ENCODE measurements around the gene ITGB2.
"Not testable (repeated sequence)": the region's sequence is repeated elsewhere in the genome, so short reads cannot be mapped to it uniquely, and the experiment has no call there.

The ITGB2 gene

DNA sequence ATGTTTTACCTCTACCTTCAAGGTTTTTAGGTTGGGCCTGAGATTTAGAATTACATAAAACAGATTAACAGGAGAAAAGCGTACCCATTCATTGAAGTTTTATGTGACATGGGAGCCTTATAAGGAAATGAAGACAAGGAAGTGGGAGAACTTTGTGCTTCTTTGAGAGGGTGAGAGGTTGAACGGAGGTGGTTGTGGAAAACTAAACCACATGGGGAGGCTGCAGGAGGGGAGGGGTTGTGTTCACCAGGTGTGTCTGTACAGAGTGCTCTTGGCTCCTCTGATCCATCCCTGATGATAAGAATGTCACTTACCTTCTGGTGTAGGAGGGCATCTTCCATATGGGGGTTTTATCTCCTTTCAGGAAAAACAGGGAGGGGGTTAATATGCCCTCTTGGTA lies 21.9 kb upstream of the ITGB2 start:
- no peak for DNase-seq (ENCODE audit: low read depth in 1 of 2, low spot score in 1 of 2)

DNA sequence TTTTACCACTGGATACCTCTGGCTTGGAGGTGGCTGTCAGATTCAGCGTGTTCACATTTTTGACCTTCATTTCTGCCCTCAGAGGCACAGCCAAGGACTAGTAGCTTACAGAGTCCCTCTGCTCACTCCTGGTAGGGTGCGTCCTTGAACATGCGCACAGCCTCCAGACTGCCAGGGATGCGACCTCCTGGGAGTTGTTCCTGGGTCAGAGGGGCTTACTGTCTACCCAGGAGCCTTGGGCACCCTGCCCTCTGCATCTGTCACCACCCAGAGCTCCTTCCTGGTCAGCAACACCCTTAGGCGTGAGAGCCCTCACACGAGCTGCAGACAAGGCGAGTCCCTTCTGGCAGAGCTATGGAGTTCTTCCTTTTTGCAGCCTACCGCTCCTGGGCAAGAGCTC lies 20.9 kb upstream of the ITGB2 start:
- no peak for DNase-seq (ENCODE audit: low read depth in 1 of 2, low spot score in 1 of 2)

DNA sequence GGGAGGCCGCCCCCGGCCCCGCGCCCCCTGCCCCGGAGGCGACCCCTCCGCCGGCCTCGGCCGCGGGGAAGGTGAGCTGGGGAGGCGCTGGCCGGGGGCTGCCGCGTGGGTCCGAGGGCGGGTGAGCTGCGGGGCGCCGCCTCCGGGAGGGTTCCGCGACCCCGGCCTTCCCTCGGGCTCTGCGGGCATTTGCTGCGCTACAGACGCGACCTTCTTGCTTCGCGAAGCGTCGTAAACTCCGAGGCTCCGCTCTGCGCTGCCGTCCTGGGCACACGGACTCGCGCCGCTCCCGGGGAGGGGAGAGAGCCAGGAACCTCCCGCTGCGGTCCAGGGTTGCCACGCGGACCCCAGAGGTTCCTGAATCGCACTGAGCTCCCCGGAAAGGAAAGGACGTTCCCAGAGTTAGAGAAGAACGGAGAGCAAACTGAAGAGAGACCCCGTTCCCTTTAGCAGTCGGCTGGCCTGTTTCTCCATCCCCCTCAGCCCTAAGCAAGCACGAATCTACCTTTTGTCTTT lies 19.5 kb upstream of the ITGB2 start:
- no peak for DNase-seq (ENCODE audit: low read depth in 1 of 2, low spot score in 1 of 2)

DNA sequence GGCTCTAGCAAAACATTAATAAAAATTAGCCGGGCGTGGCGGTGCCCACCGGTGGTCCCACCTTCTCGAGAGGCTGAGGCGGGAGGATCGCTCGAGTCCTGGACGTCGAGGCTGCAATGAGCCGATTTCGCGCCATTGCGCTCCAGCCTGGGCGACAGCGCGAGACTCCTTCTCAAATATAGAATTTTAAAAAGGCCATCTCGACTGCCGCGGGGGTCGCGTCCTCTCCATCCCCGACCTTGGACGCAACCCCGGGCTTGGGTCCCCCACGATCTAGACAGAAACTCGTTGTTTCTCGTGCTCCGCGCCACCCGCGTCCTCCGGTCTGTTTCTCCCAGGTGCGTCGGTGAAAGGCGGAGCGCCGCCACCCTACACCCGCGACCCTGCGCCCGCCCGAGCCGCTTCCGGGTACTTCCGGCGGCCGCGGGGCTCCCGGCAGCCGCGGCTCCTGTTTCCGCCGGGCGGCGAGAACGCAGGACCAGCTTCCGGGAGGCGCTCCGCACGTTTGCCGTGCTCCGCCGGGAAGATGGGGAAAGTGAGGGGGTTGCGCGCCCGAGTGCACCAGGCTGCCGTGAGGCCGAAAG lies 18.9 kb upstream of the ITGB2 start, which contains the start of gene SLX9:
Gene SLX9 (plus strand): TSS at position 498 of the 584 bp plus-strand sequence. CDS start 29 bp downstream, at position 527.
- peak; percentile 69 to 80 for DNase-seq (ENCODE audit: low read depth in 1 of 2, low spot score in 1 of 2)

DNA sequence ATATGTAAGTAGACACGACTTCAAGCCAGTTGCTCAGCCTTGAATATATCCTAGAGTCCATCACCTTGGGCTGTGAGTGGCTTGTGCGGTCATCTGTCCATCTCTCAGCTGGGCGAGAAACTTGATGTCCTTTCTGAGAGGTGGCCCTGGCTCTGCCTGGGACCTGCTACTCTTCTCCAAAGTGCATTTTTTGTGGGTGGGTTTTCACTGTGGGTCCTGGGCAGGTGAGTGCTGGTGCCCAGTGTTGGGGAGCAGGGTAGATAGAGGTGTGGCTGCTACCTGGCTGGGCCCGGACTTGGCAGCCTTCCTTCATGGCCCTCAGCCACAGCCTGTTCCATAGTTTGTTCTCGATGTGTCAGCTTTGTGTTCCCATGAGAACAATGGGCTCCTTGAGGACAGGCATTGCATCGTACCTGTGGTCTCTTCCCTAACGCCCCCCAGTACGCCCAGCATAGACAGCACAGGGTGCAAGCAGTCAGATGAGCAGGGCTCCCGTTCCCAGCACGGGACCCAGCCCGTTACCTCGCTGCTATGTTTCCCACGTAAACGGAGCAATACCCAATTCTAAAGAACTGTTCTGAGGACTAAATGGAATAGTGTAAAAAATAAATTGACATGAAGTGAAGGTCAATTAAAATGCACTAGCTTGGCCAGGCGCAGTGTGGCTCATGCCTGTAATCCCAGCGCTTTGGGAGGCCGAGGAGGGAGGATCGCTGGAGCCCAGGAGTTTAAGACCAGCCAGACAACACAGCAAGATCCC lies 18.3 kb upstream of the ITGB2 start:
- DNase-seq (ENCODE audit: low read depth in 1 of 2, low spot score in 1 of 2), result no peak

DNA sequence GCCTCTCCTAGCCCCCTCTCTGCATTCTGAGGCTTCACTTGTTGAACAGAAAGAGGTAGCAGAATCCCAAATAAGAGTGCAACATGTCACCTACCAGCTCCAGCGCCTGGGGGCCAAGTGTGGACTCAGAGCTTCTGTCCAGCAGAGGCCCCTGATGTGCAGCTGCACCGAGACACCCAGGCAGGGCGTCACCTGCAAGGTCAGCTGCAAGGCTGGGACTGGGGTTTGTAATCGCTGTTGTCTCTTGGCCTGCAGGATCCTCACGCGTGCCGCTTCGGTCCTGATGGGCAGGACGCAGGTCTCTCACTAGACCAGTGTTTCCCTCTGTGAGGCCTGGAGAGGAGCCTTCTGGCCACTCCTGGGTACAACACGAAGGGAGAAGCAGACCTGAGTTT lies 14.8 kb upstream of the ITGB2 start:
- no peak for DNase-seq (ENCODE audit: low read depth in 1 of 2, low spot score in 1 of 2)

DNA sequence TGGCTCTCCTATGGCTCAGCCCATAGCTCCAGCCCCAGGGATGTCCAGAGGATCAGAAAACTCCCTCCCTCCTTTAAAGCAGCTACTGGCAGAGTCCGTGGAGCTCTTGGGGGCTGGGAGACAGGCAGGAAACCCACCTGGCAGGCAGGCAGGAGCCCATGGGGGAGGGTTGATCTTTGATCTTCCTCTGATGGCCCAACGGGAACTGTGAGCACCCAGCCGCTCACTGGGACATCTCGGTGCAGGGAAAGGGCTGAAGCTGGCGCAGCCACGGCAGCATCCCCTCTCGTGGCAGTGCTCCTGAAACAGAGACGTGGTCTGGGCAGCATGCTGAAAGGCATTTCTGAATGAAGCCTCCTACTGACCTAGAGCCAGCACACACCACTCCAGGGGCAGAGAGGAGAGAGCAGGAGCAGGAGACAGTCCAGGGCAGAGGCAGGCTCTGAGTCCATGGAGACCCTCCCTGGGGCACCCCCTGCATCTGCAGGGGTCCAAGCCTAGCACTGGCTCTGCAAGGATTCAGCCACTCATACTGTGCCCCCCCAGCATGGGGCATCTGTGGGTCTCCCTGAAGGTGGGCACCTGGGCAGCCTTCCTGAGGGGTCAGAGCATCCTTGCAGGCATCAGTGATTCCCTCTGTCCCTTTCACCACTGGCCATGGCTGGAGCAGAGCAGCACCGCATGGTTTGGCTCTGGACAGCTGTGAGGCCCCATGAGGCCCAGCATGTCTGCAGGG lies 14.3 kb upstream of the ITGB2 start:
- DNase-seq (ENCODE audit: low read depth in 1 of 2, low spot score in 1 of 2), result no peak

DNA sequence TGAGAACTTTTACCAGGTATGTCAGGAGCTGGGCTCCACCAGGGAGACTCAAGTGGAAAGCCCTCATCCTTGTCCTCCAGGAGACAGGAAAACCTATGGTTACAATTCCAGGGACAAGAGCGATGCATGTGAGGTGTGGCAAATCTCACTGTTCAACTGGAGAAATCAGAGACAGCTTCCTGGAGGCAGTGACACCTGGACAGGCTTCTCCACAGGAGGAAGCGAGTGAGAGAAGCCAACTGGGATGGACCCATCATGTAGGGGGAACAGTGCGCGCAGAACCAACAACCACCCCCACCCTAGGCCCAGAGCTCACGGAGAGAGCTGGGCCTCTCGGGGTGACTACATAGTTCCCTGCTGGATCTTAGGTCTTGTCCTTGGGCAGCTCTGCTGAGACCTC lies 13.6 kb upstream of the ITGB2 start:
- DNase-seq (ENCODE audit: low read depth in 1 of 2, low spot score in 1 of 2), result no peak

DNA sequence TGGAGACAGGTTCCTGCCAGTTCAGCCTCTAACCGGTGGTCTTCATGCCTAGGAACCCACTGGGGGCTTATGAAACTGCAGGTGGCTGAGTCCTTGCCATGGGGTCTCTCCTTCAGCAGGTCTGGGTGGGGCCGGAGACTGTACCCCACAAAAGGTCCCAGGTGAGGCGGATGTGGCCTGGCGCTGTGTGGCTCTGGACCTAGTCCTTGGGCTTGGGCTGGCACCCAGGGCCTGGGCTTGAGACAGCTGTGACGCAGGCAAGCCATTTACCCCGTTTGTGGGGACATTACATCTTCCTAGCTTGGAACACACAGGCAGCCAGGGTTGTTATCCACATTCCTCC lies 13.2 kb upstream of the ITGB2 start:
- DNase-seq (ENCODE audit: low read depth in 1 of 2, low spot score in 1 of 2), result no peak

DNA sequence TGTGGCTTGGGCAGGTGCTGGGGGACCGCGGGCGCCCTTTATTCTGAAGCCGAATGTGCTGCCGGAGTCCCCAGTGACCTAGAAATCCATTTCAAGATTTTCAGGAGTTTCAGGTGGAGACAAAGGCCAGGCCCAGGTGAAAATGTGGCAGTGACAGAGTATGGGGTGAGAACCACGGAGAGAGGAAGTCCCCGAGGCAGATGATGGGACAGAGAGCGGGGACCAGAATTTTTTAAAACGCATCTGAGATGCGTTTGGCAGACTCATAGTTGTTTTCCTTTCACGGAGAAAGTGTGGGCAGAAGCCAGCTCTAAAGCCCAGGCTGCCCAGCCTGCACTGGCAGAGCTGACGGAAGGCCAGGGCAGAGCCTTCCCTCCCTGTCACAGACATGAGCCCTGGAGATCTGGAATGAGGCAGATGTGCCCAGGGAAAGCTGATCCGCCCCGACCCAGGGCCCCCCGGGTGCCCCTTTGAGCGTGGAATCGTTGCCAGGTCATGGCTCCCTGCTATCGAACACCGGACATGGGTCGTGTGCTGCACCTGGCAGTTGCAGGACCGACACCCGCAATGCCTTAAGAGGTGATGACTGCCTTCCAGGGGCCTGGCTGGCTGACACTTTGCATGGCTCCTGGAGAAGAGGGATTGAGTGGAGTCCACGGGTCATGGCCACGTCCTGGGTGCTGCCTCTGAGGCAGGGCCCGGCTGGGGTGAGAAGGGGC lies 12.7 kb upstream of the ITGB2 start:
- DNase-seq (ENCODE audit: low read depth in 1 of 2, low spot score in 1 of 2), result no peak

DNA sequence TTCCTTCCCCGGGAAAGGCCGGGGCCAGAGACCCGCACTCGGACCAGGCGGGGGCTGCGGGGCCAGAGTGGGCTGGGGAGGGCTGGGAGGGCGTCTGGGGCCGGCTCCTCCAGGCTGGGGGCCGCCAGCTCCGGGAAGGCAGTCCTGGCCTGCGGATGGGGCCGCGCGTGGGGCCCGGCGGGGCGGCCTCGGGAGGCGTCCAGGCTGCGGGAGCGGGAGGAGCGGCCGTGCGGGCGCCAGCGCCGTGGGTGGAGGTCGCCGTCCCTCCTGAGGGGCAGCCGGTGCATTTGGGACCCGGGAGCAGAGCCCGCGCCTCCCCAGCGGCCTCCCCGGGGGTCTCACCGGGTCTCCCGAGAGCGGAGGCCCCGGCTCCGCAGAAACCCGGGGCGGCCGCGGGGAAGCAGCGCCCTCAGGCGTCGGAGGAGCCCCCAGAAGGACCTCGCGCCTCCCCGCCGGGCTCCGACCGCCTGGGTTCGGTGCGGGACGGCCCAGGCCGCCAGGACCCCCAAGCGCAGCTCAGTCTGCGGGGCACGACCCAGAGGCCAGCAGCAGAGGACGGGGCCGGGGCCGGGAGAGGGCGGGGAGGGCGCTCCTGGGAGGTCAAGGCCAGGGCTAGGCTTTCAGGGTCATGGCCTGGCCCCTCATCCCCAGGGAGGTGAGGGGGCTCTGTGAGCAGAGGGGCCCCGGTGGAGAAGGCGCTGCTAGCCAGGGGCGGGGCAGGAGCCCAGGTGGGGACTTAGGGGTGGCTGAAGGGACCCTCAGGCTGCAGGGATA lies 11.9 kb upstream of the ITGB2 start:
- peak; percentile 57 to 66 for DNase-seq (ENCODE audit: low read depth in 1 of 2, low spot score in 1 of 2)

DNA sequence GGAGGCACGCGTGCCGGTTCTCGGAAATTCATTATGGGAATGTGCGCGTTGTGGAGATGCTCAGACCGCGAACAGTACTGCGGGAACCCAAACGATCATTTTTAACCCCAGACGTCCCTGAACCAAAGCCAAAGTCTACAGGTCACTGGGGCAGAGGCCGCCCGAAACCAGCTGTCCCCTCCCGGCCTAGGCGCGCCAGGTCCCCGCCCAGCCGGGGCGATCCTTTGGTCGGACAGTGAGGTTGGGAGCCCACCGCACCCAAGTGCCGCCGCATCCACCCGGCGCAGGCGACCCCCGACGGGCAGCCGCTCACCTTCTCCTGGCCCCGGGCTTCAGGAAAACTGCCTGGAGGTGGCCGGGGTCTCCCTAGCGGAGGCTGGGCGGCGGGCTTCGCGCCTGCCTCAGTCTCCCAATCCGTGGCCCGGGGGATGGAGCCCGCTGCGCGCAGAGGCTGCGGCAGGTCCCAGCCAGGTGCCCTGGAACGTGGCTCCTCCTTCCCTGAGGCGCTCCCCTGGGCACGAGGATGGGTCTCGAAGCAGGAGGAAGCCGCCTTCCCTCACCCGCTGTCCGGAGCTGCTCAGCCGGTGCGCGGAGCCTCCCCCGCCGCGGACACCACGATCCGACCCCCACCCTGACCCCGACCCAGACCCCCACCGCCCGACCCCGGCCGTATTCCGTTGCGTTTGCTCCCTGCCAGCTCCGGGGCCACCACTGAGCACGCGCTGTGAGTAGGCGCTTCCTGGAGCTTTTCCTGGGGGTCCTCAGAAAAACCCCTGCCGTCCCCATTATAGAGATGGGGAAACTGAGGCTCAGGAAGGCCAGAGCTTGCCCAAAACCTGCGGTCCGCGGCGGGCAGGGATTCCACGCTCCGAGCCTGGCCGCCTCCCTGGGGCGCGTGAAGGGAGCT lies 11.1 kb upstream of the ITGB2 start:
- no peak for DNase-seq (ENCODE audit: low read depth in 1 of 2, low spot score in 1 of 2)

DNA sequence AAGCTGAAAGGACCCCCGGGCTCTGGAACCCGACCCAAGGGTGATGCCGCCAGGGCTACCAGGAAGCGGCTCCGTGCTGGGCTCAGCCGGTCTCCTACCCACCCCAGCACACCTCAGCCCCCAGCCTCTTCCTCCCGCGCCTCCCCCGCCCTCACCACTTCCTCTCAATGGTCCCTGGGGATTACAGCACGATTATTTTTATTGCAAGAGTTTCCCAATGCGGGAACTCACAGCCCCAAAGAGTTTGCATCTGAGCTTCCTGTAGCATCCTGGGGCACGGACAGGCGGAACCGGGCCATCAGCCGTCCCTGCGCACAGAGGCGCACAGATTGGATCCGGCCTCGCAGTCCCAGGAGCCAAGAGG lies 10.4 kb upstream of the ITGB2 start:
- no peak for DNase-seq (ENCODE audit: low read depth in 1 of 2, low spot score in 1 of 2)

DNA sequence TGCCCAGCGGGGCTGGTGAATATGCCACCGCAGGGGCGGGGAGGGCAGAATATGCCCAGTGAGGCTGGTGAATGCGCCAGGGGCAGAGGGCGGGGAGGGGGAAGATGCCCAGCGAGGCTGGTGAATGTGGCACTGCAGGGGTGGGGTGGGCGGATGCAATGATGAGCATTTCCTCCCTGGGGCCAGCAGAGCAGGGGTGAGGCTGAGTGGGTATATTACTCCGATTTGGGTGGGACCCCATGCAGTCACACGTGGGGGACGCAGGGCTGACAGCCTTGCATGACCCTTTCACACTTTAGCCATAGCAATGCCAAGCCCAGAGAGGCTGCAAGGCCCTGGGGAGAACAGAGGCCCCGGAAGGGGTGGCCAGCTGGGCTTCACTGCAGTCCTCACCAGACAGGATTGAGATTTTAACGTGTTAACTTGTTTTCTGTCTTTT lies 9.9 kb upstream of the ITGB2 start:
- peak in 1 of 2 donors; percentile 50 for DNase-seq (ENCODE audit: low read depth in 1 of 2, low spot score in 1 of 2)

DNA sequence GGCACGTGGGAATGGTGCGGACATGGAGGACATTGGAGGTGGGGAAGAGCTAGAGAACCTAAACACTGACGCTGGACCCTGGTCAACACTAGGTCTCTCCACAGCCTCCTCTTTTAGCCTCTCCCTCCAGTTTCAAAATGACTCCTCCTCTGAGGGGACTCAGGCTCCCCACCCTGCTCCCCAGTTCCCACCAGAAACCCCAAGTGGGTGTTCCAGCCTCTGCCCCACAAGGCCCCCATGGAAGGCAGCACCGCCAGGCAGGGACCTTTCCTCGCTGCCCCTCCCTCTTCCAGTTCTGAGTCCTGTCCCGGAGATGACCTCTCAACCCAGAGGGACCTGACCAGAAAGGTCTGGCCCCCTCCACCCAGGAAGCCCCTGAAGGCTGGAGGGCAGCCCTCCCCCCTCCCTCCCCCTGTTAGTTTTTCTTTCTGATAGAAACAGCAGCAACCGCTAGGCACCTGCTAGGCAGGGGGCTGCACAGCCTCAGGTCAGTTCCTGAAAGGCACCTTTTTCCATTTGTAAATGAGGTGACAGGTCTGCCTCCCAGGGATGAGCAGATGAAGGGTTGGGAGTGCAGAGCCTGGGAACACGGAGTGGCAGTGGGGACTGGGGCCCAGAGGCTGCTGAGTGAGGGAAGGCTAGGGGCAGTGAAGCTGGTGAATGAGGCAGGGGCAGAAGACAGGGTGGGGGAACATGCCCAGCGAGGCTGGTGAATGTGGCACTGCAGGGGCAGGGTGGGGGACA lies 9.3 kb upstream of the ITGB2 start:
- DNase-seq (ENCODE audit: low read depth in 1 of 2, low spot score in 1 of 2), result no peak

DNA sequence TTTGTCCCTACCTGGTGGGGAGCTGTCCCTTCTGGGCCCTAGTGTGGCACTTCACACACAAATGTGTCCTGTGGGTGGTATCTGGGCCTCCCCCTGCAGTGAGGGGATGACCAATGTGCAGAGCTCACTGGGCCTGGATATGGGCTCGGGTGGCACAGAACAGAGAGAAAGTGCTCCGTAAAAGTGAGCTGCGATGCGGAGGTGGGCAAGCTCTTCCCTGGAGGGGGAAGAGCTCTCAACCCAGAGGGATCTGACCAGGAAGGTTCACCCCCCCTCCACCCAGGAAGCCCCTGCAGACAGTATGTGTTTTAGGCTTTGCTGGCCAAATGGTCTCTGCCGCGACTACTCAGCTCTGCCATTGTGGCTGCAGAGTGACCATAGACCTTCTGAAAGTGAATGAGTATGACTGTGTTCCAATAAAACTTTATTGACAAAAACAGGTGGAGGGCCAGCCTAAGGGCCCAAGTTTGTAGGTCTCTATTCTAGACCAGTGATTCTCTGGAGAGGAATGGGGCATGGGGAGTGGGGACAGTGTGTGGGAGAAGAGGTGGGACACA lies 8.6 kb upstream of the ITGB2 start:
- DNase-seq (ENCODE audit: low read depth in 1 of 2, low spot score in 1 of 2), result no peak

DNA sequence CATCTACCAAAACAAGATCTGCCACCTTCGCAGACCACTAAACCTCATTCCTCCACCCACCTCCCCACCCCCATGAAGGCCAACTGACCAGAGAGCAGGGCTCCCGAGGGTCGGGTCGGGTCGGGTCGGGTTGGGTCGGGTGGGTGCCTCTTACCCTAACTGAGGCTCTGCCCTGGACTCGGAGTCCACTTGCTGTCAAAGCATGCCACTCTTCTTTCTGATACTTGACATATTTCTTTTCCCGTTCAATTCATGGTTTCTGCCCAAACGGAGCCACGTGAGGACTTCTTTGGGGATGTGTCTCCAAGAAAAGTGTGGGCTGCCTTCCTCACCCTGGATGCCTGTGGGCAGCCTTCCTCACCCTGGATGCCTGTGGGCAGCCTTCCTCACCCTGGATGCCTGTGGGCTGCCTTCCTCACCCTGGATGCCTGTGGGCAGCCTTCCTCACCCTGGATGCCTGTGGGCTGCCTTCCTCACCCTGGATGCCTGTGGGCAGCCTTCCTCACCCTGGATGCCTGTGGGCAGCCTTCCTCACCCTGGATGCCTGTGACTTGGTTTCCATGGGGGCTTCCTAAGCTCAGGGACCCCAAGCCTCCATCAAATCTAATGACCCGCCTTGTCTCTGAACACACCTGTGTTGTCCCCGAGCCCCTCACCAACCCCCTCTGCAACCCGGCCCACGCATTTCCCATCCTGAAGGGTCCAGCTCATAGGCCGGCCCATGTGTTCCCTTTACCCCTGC lies 8.0 kb upstream of the ITGB2 start:
- DNase-seq (ENCODE audit: low read depth in 1 of 2, low spot score in 1 of 2), result not testable (repeated sequence)

All from stimulated activated CD4-positive, alpha-beta T cell treated with anti-CD3 and anti-CD28 coated beads, Interleukin-15, amount 100 ng/mL, for 1 hour (primary cell).